ENCODE measurements around the gene ETFBKMT.
"Not testable (repeated sequence)": the region's sequence is repeated elsewhere in the genome, so short reads cannot be mapped to it uniquely, and the experiment has no call there.

- TF ChIP-seq CTCF (conservative IDR thresholded peaks at IDR 0.05; ENCODE audit: low read depth, low read length); EZH2 (IDR thresholded peaks at IDR 0.05; ENCODE audit: borderline replicate concordance, low read depth, low read length, poor library complexity, severe bottlenecking): not testable (repeated sequence)
These were observed 30.4 kb downstream of the ETFBKMT start for GRCh38 chr12:31689921-31690320.
